Measurements from ENCODE around the gene KCTD18. TPM values are rescaled to one million over a fixed set of nuclear protein-coding genes. Genes with fewer than 3 reads are reported as not detected.

The KCTD18 gene
- total RNA-seq, 1 experiment from 2014 or later = 13.0 TPM

DNA sequence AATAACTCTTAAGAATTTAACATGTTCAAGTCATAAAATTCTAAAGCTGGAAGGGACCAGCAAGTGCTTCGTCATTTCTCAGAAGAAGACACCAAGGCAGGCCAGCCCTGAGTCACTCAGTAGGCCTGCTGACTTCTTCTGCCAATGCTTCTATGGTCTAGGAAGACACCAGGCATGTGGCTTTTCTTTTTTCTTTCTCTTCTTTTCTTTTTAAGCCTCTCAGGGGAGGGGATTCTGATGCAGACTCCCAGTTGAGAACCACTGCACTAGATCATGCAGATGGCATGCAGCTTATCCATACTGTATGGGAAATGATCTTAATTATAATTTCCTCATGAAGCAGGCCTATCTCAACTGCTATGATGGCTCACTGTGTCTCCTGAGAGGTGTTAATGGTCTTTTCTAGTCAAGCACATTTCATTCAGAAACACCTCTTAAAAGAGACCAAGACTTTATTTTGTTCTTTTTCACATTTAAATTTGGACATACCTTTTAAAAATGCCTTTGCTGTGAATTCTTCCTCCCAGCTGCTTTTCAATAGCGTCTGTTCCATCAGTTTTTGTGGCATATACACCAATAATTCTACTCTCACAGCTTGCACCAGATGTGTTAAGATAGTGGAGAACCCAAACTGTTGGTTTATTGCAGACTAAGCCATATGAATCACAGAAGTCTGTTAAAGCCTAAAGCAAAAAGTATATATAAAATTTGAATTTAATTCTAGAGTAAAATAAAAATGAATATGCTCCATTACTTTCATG is 11.3 kb downstream of the KCTD18 start:
- H3K79me2 ChIP-seq (ENCODE audit: low read length) = no peaks in the 10 kb centered on the region
- no TSS peak for BruUV-seq (replicated peaks)
- TF ChIP-seq EZH2phosphoT487 (IDR thresholded peaks at IDR 0.05; ENCODE audit: borderline replicate concordance, low read length) = no peak
- TF ChIP-seq EZH2 (IDR thresholded peaks at IDR 0.05; ENCODE audit: low read length, unreplicated experiment) = no peak
- no peak for TF ChIP-seq CTCF (conservative IDR thresholded peaks at IDR 0.05; ENCODE audit: low read depth, low read length)
- no peaks in the 10 kb centered on the region; the same call in 1 of the 2 replicates for H3K36me3 ChIP-seq (ENCODE audit: low read depth, low read length)
- ChIA-PET CTCF (no interaction called here), POLR2A (ENCODE audit: unreplicated experiment) (no interaction called here)
- no peaks in the 10 kb centered on the region for H3K4me1 ChIP-seq (ENCODE audit: insufficient read depth, low read length)
- no peaks in the 10 kb centered on the region for H4K20me1 ChIP-seq (ENCODE audit: low read length)
- no peaks in the 10 kb centered on the region for H3K27me3 ChIP-seq (ENCODE audit: low read length)
- no peak overlapping the region for H2AFZ ChIP-seq (ENCODE audit: low read length)
- no peaks in the 10 kb centered on the region for H3F3A ChIP-seq (ENCODE audit: low read length, unreplicated experiment)
- H3K9me2 ChIP-seq (replicated peaks; ENCODE audit: low read length) = no peaks in the 10 kb centered on the region
- no peak overlapping the region for H3K4me3 ChIP-seq (ENCODE audit: low read length)
- DNase-seq (no peak), ATAC-seq (no peak)
- H3K27ac ChIP-seq (ENCODE audit: low read length) = no peak overlapping the region
- H3K4me2 ChIP-seq (ENCODE audit: low read length) = no peak overlapping the region
- intact Hi-C loops (cut with micrococcal nuclease) = no loop called here
- H3K9me3 ChIP-seq (ENCODE audit: low read length) = no peaks in the 10 kb centered on the region
- H3K9ac ChIP-seq (ENCODE audit: low read length) = no peak overlapping the region

- Histone ChIP-seq H3K4me2 (ENCODE audit: low read length) (no peak overlapping the region), H3K9me2 (replicated peaks; ENCODE audit: low read length) (no peaks in the 10 kb centered on the region), H3K36me3 (ENCODE audit: low read depth, low read length) (no peaks in the 10 kb centered on the region), H3K79me2 (ENCODE audit: low read length) (no peaks in the 10 kb centered on the region), H3F3A (ENCODE audit: low read length, unreplicated experiment) (no peaks in the 10 kb centered on the region), H3K27ac (ENCODE audit: low read length) (no peak overlapping the region), H3K4me1 (ENCODE audit: insufficient read depth, low read length) (no peaks in the 10 kb centered on the region), H3K9me3 (ENCODE audit: low read length) (no peaks in the 10 kb centered on the region), H3K27me3 (ENCODE audit: low read length) (no peaks in the 10 kb centered on the region), H4K20me1 (ENCODE audit: low read length) (no peaks in the 10 kb centered on the region), H3K9ac (ENCODE audit: low read length) (no peak overlapping the region), H3K4me3 (ENCODE audit: low read length) (no peak overlapping the region), H2AFZ (ENCODE audit: low read length) (no peak overlapping the region)
- DNase-seq = no peak
- intact Hi-C loops (cut with micrococcal nuclease) = no loop called here
- no peak for ATAC-seq
- CTCF ChIA-PET = no interaction called here
- no peak for TF ChIP-seq EZH2phosphoT487 (IDR thresholded peaks at IDR 0.05; ENCODE audit: borderline replicate concordance, low read length)
- no peak for TF ChIP-seq CTCF (conservative IDR thresholded peaks at IDR 0.05; ENCODE audit: low read depth, low read length)
- POLR2A ChIA-PET (ENCODE audit: unreplicated experiment) = no interaction called here
- no TSS peak for BruUV-seq (replicated peaks)
Measured at GRCh38 chr2:200496696-200497095, 13.2 kb downstream of the KCTD18 start.

DNA sequence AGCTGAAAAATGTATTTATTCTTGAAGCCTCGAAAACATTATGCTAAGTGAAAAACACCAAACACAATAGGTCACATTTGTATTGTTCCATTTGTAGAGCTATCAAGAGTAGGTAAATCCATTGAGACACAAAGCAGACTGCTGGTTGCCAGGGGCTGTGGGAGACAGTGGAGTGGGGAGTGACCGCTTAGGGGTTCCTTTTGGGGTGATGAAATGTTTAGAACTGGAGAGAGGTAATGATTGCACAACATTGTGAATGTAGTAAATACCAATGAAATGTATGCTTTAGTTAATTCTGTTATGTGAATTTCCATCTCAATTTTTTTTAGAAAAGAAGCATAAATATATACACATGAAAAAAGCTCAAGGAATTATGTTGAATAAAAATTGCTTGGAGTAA is 15.8 kb downstream of the KCTD18 start:
- Histone ChIP-seq H3K4me3 (ENCODE audit: low read length) (no peak overlapping the region), H3K36me3 (ENCODE audit: low read depth, low read length) (no peaks in the 10 kb centered on the region), H3K9me2 (replicated peaks; ENCODE audit: low read length) (no peaks in the 10 kb centered on the region), H3K9ac (ENCODE audit: low read length) (no peak overlapping the region), H4K20me1 (ENCODE audit: low read length) (no peaks in the 10 kb centered on the region), H3K4me1 (ENCODE audit: insufficient read depth, low read length) (no peaks in the 10 kb centered on the region), H3K79me2 (ENCODE audit: low read length) (no peaks in the 10 kb centered on the region), H3K27ac (ENCODE audit: low read length) (no peak overlapping the region), H3K4me2 (ENCODE audit: low read length) (no peak overlapping the region), H3K9me3 (ENCODE audit: low read length) (no peaks in the 10 kb centered on the region), H3K27me3 (ENCODE audit: low read length) (no peaks in the 10 kb centered on the region), H3F3A (ENCODE audit: low read length, unreplicated experiment) (no peaks in the 10 kb centered on the region), H2AFZ (ENCODE audit: low read length) (no peak overlapping the region)
- POLR2A ChIA-PET (ENCODE audit: unreplicated experiment) = no interaction called here
- no peak for DNase-seq
- TF ChIP-seq EZH2phosphoT487 (IDR thresholded peaks at IDR 0.05; ENCODE audit: borderline replicate concordance, low read length) (no peak), EZH2 (IDR thresholded peaks at IDR 0.05; ENCODE audit: low read length, unreplicated experiment) (no peak), CTCF (conservative IDR thresholded peaks at IDR 0.05; ENCODE audit: low read depth, low read length) (no peak)
- intact Hi-C loops (cut with micrococcal nuclease) = no loop called here
- no peak for ATAC-seq
- no TSS peak for BruUV-seq (replicated peaks)
- CTCF ChIA-PET = interaction anchor here (1.5 kb wide), 1 partner anchor 10 kb away, joined by 4 read pairs; no protein-coding TSS in a partner anchor

Data from PC-3 (cell line).